GM10248 (cell line): Measurements from ENCODE around the gene TMA7B.

Source experiments
- CTCF ChIA-PET: fragments of 300-600 bp; sonication (Branson Sonifier 250); formaldehyde crosslinking; extraction: SDS; loops from one replicate; lab custom pipeline; 2021; ENCODE audit warnings: antibody characterized with exemption; lab: Yijun Ruan, JAX
- POLR2A ChIA-PET: fragments of 350-650 bp; sonication (Branson Sonifier 250); formaldehyde crosslinking; extraction: SDS; loops from one replicate; lab custom pipeline; 2020; ENCODE audit warnings: antibody characterized with exemption; lab: Yijun Ruan, JAX
- DNase-seq: peaks from one replicate; pipeline ENCODE4 v3.0.0; 2012; ENCODE audit errors: extremely low spot score
- CTCF ChIP-seq: IDR thresholded peaks from 2 replicates; pipeline ENCODE4 v1.5.1; 2012; ENCODE audit warnings: mild to moderate bottlenecking, low read depth; ENCODE audit errors: extremely low read depth, missing control alignments, control extremely low read depth

Gene TMA7B

GRCh38 chr22:39959640-39960447 is at the start of gene TMA7B:
TSS of gene TMA7B (plus strand) at chr22:39960397. CDS start at chr22:39964375, 3,978 bp downstream.
- ChIA-PET CTCF (no interaction called here), POLR2A (no interaction called here)
- no peak for DNase-seq
- no peak for TF ChIP-seq CTCF

GRCh38 chr22:39910876-39911613 is 49.2 kb upstream of the TMA7B start:
- DNase-seq = no peak
- CTCF ChIA-PET = interaction anchor here (0.7 to 1.6 kb wide), 4 partner anchors 14 to 32 kb away, joined by 3 to 4 read pairs (median 3); no protein-coding TSS in a partner anchor
- TF ChIP-seq CTCF = no peak
- POLR2A ChIA-PET = interaction anchor here (0.7 kb wide), 1 partner anchor 65 kb away, joined by 3 read pairs; no protein-coding TSS in a partner anchor

- DNase-seq = no peak
- CTCF ChIA-PET = interaction anchor here (1.5 kb wide), 2 partner anchors 14 to 20 kb away, joined by 3 to 6 read pairs; no protein-coding TSS in a partner anchor
- TF ChIP-seq CTCF = no peak
- POLR2A ChIA-PET = no interaction called here
Observed at GRCh38 chr22:39913321-39913720, 46.9 kb upstream of the TMA7B start.

- TF ChIP-seq CTCF = no peak
- DNase-seq = no peak
- ChIA-PET POLR2A (no interaction called here), CTCF (interaction anchor here (1.5 kb wide), 2 partner anchors 15 to 19 kb away, joined by 3 to 6 read pairs; no protein-coding TSS in a partner anchor)
Observed at GRCh38 chr22:39913886-39914285, 46.3 kb upstream of the TMA7B start.

- DNase-seq = no peak
- no peak for TF ChIP-seq CTCF
- CTCF ChIA-PET = interaction anchor here (1.5 kb wide), 1 partner anchor 18 kb away, joined by 6 read pairs; no protein-coding TSS in a partner anchor
- POLR2A ChIA-PET = no interaction called here
Observed at GRCh38 chr22:39914584-39914983, 45.6 kb upstream of the TMA7B start.

- ChIA-PET POLR2A (no interaction called here), CTCF (interaction anchor here (1.0 kb wide), 1 partner anchor 109 kb away, joined by 5 read pairs; no protein-coding TSS in a partner anchor)
- no peak for TF ChIP-seq CTCF
- no peak for DNase-seq
Observed at GRCh38 chr22:39915295-39915726, 44.9 kb upstream of the TMA7B start.
